ENCODE measurements around the gene CFAP74.
A peak's percentile ranks its signal among the peaks of the same experiment; 100 is the strongest.

Gene CFAP74

GRCh38 chr1:2003541-2004131 lies at the start of gene CFAP74:
Gene CFAP74 (minus strand): TSS chr1:2003786. CDS start chr1:1990956, 12,830 bp downstream.
- peak; percentile 18 to 21 for DNase-seq

GRCh38 chr1:2053217-2053616 lies 49.6 kb upstream of the CFAP74 start:
- no peak for DNase-seq

GRCh38 chr1:2052756-2053155 lies 49.2 kb upstream of the CFAP74 start:
- no peak for DNase-seq

- no peak for DNase-seq
These were observed 48.6 kb upstream of the CFAP74 start for GRCh38 chr1:2052054-2052679.

- DNase-seq, result peak; percentile 33 to 37
These were observed 47.5 kb upstream of the CFAP74 start for GRCh38 chr1:2050793-2051682.

GRCh38 chr1:2050461-2050792 lies 46.8 kb upstream of the CFAP74 start:
- peak in 1 of 2 experiments; percentile 28 for DNase-seq

GRCh38 chr1:2049718-2050431 lies 46.3 kb upstream of the CFAP74 start, which contains the start of gene PRKCZ:
Gene PRKCZ (plus strand): TSS chr1:2050411. CDS start chr1:2050631, 220 bp downstream.
- peak; percentile 91 to 93 for DNase-seq

GRCh38 chr1:2049225-2049717 lies 45.7 kb upstream of the CFAP74 start:
- peak in 1 of 2 experiments; percentile 25 for DNase-seq

GRCh38 chr1:2047749-2048729 lies 44.5 kb upstream of the CFAP74 start:
- DNase-seq, result no peak

- DNase-seq, result no peak
These were observed 43.6 kb upstream of the CFAP74 start for GRCh38 chr1:2046953-2047748.

- DNase-seq, result peak; percentile 66 to 69
These were observed 42.8 kb upstream of the CFAP74 start for GRCh38 chr1:2046174-2046917.

GRCh38 chr1:2045468-2046173 lies 42.0 kb upstream of the CFAP74 start:
- DNase-seq, result no peak

- DNase-seq, result peak; percentile 73 to 82
These were observed 41.1 kb upstream of the CFAP74 start for GRCh38 chr1:2044510-2045319.

GRCh38 chr1:2043886-2044285 lies 40.3 kb upstream of the CFAP74 start:
- no peak for DNase-seq

- DNase-seq, result no peak
These were observed 39.5 kb upstream of the CFAP74 start for GRCh38 chr1:2042830-2043773.

- no peak for DNase-seq
These were observed 38.3 kb upstream of the CFAP74 start for GRCh38 chr1:2041887-2042286.

GRCh38 chr1:2041305-2041704 lies 37.7 kb upstream of the CFAP74 start:
- no peak for DNase-seq
